HUDEP-2 (cell line): ENCODE data around the gene BEGAIN.

Source experiments
- DNase-seq, 76 experiments: peaks; one replicate each; lab custom pipeline; 2025; ENCODE audit not compliant: unreplicated experiment in 76 of 76; lab: John Stamatoyannopoulos, UW

Gene BEGAIN

DNA sequence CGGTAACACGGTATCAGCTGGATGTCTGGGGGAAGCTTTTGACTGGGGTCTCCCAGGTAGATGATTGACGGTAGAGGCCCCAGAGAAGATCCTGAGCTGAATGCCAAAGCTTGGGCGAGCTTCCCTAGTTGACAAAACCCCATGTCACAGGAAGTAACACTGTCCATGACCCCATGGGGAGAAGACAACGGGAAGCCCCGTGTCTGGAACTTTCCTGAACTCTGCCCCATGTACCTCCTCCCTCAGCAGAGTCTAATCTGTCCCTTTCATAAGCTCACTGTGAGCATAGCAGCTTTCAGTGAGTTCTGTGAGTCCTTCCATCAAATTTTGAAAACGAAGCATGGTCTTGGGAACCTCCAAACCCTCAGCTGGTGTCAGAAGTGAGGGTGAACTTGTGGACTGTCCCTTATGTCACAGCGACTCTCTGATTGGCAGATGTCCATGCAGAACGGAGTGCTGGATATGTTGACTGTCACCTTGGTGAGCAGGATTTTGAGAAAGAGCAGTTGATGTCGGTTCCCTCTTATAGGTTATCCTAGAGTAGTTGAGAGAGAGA is 29.7 kb upstream of the BEGAIN start:
- no peak for DNase-seq

- DNase-seq: no peak
These were observed 28.8 kb upstream of the BEGAIN start for GRCh38 chr14:100615736-100616695.

- DNase-seq: no peak
These were observed 27.6 kb upstream of the BEGAIN start for GRCh38 chr14:100614803-100615202.

GRCh38 chr14:100612986-100613385 is 25.8 kb upstream of the BEGAIN start:
- no peak for DNase-seq

DNA sequence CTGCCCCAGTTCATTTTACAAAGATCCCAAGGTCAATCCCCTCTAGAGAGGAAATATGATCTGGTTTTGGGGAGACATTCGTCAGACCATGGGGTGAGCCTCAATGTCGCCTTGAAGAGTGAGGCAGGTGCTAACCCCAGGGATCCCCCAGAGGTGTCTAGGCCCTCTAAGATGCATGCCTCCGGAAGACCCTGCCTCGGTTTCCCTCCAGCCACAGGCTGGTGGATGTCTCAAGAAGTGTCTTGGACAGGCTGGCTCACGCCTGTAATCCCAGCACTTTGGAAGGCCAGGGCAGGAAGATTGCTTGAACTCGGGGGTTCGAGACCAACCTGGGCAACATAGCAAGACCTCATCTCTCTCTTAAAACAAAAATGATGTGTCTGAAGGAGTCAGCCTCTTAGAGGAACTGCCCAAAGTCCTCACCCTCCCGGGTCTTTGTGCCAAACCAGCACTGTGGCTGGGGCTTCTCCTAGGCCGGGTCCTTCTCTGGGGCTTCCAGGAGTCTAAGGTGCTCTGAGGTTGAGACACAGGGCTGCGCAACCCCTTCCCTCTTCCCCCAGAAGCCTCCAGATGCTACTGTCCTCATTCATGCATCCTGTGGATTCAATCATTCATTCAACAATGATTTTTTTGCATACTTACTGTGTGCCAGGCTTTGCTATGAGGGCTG is 24.7 kb upstream of the BEGAIN start:
- DNase-seq: no peak

- no peak for DNase-seq
These were observed 23.4 kb upstream of the BEGAIN start for GRCh38 chr14:100610511-100611217.

- no peak for DNase-seq
These were observed 22.7 kb upstream of the BEGAIN start for GRCh38 chr14:100609941-100610391.

DNA sequence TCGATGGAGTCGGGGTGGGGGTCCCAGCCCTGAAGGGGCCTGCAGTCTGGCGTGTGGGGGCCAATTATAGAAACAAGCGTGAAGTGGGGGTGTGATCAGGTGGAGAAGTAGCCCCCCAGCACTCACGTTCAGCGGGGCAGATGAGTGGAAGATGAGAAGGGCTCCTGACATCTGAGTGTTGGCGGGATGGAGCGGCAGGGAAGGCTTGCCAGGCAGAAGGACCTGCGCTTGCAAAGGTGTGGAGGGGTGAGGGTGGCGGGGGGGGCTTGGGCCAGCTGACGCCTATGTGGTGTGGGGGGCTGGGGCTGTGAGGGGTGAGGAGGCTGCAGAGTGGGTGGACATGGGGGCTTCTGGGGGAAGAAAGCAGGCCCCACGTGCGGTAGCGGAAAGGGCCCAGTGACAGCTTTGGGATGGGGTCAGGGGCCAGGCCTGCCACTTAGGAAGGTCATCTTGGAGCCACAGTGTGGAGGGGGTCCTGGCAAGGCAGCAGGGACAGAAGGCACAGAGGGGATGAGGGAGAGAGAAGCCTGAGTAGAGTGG is 22.2 kb upstream of the BEGAIN start:
- no peak for DNase-seq

- no peak for DNase-seq
These were observed 21.5 kb upstream of the BEGAIN start for GRCh38 chr14:100608586-100609330.

DNA sequence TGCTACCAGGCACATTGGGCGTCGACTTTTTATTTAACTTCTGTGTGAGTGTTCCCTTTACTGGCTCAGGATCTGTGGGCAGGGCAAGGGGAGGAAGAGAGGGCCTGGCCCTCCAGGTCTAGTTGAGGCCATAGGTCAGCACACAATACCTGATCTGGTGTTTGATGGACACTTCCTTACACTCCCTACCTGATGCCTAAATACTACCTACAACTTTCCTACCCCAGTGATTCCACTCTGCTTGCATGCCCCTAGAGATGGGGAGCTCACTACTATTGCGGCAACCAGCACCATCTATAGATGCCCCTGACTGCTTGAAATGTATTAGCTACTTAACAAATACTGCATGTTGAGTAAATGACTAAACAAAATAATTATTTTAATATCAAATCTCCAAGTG is 20.8 kb upstream of the BEGAIN start:
- DNase-seq: no peak

GRCh38 chr14:100607611-100607956 is 20.4 kb upstream of the BEGAIN start:
- DNase-seq: no peak

DNA sequence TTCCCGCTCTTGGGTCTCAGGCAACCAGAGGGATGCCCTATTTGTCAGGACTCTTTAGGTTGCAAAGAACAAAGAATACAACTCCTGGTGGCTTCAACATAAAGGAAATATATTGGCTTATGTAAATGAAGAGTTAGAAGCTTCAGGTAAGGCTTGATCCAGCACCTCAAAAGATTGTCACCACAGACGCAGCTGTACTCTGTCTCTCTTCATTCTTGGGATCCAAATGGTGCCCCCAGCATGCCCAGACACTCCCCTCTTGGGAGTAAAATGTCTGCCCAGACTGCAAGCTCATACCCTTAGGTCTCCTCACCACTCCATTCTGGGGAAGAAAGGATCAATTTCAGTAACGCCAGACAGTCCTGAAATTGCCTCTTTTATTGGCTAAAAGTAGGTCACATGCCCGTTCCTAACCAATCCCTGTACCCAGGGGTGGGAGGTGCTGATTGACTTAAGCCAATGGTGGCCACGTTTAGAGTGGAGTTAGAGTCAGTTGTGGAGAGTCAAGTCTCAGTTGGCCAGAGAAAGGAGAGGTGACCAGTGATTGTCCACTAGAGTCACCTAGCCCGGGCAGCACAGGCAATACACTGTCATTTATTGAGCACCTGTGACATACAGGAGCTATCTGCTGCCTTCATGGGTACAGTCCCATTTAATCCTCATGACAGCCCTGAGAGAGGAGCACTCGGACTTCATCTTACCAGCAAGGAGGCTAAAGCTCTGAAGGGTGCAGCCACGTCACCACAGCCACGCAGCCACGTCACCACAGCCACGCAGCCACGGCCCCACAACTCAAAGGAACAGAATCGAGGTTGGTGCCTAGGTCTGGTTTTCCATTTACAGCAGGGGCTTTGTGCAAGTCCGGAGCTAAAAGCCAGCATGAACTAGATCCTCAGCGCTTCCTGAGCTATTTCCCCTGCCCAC is 19.7 kb upstream of the BEGAIN start:
- no peak for DNase-seq

DNA sequence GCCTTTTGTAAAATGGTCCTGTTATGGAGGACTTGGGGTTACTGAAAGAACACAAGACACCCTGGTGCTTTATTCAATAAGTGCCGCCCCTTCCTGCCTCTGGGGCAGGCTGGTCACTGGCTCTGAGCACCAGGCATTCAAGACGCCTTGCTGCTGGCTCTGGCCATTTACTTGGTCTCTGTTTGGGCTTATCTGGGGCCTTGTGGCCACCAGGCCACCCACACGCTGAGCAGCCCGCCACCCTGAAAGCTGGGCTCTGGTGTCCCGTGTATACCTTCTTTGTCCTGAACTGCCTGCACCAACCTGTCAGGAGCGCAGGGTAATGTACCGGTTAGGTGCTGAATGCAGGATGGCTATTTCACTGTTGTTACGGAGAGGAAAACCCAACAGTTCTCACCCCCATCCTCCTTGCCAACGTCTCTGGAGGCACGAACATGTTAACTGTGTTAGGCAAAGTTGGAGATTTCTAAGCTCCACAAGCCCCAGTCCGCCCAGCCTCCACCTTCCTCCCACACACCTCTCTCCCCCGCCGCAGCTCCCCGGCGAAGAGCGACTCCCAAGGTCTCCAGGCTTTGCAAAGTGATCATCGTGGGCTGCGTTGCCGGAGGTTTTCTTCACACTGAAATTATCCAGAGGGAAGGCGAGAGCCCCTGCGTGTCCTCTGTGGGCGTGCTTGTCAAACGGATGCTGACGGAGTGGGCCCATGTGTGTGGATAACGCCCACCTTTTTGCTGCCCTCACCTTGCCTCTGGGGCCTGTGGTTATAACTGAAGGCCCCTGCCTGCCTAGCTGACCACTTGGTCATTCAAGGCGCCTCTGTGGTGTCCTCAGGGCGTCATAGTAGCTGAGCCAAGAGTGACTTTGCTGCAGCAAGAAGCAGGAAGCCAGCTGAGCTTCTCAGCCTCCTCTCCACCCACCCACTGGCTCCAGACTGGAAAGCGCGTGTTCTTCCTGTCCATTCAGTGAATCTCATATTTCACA is 18.8 kb upstream of the BEGAIN start:
- DNase-seq: no peak

GRCh38 chr14:100605230-100605629 is 18.0 kb upstream of the BEGAIN start:
- DNase-seq: no peak

DNA sequence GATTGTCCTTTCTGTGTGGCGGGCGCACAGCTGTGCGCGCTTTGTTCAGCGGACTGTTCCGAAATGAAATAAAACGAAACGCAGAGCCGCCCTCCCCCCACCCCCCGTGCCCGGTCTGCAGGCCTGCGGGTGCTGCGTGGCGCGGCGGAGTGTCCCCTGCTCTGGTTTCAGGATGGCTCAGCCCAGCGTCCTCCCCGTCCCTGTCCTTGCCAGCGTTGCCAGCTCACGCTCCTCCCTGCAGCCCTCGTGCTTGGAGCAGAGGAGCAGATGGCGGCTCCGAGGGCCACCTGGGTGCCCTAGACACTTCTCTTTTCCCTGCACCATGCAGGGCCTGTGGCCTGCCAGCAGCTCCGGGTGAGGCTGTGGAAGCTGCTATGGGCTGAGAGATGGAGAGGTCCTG is 17.5 kb upstream of the BEGAIN start:
- no peak for DNase-seq

- DNase-seq: no peak
These were observed 16.9 kb upstream of the BEGAIN start for GRCh38 chr14:100604121-100604501.

DNA sequence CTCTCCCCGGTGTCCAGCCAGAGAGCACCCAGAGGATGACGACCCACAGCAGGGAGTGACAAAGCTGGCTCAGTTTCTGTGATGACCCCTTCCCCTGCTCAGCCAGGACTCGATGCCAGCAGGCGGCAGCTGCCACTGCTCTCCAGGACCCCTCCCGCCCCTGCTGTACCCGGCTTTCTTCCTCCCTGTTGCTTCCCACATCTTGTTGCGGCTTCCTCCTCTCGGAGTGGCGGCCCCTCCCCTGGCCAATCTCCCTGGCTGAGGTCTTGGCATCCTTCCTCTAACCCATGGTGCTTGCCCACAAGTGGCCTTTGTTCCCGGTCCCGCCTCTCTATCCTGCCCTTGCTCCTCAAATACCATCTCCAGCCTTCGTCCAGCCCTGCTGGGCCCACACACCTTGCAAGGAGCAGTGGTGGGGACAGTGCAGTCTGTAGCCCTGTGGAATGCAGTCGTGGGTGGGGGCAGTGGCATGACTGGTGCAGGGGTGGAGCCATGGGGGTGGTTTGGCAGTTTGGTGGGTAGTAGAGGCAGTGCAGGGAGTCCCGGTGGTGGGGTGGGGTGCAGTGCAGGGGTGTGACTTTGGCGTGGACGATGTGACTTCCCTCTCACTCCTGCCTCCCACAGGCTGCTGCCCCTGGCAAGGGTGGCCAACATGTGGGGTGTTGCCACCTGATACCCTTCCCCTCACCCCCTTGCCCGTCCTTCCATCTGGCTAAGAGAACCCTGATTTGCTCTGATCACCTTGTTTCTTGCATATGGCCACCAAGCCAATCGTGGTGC is 16.3 kb upstream of the BEGAIN start:
- no peak for DNase-seq
